ENCODE measurements around the gene TENM3. TPM values are rescaled to one million over a fixed set of nuclear protein-coding genes. Genes with fewer than 3 reads are reported as not detected.

Gene TENM3
- total RNA-seq, 1 experiment from 2014 or later, result 0.87 TPM

- BruUV-seq (replicated peaks), result no TSS peak
- no peak for ATAC-seq
- no peaks in the 10 kb centered on the region for H3K36me3 ChIP-seq (ENCODE audit: low read depth, low read length)
- no peak overlapping the region for H3K4me3 ChIP-seq (ENCODE audit: low read length)
- no peaks in the 10 kb centered on the region for H4K20me1 ChIP-seq (ENCODE audit: low read length)
- no peaks in the 10 kb centered on the region for H3K4me1 ChIP-seq (ENCODE audit: insufficient read depth, low read length)
- no peaks in the 10 kb centered on the region for H3K9me3 ChIP-seq (ENCODE audit: low read length)
- ChIA-PET POLR2A (ENCODE audit: unreplicated experiment) (no interaction called here), CTCF (no interaction called here)
- H2AFZ ChIP-seq (ENCODE audit: low read length), result no peak overlapping the region
- TF ChIP-seq, protein P1, sequence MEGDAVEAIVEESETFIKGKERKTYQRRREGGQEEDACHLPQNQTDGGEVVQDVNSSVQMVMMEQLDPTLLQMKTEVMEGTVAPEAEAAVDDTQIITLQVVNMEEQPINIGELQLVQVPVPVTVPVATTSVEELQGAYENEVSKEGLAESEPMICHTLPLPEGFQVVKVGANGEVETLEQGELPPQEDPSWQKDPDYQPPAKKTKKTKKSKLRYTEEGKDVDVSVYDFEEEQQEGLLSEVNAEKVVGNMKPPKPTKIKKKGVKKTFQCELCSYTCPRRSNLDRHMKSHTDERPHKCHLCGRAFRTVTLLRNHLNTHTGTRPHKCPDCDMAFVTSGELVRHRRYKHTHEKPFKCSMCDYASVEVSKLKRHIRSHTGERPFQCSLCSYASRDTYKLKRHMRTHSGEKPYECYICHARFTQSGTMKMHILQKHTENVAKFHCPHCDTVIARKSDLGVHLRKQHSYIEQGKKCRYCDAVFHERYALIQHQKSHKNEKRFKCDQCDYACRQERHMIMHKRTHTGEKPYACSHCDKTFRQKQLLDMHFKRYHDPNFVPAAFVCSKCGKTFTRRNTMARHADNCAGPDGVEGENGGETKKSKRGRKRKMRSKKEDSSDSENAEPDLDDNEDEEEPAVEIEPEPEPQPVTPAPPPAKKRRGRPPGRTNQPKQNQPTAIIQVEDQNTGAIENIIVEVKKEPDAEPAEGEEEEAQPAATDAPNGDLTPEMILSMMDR (conservative IDR thresholded peaks at IDR 0.05; ENCODE audit: low read depth, low read length), result no peak
- no peak for TF ChIP-seq EZH2phosphoT487 (IDR thresholded peaks at IDR 0.05; ENCODE audit: borderline replicate concordance, low read length)
- no peak for TF ChIP-seq EZH2 (IDR thresholded peaks at IDR 0.05; ENCODE audit: low read length, unreplicated experiment)
- DNase-seq, result no peak
- H3K27ac ChIP-seq (ENCODE audit: low read length), result no peak overlapping the region
- no peaks in the 10 kb centered on the region for H3K9me2 ChIP-seq (replicated peaks; ENCODE audit: low read length)
- intact Hi-C loops (cut with micrococcal nuclease), result no loop called here
- no peaks in the 10 kb centered on the region for H3F3A ChIP-seq (ENCODE audit: low read length, unreplicated experiment)
- no peak overlapping the region for H3K9ac ChIP-seq (ENCODE audit: low read length)
- H3K4me2 ChIP-seq (ENCODE audit: low read length), result no peak overlapping the region
- no peaks in the 10 kb centered on the region for H3K27me3 ChIP-seq (ENCODE audit: low read length)
- H3K79me2 ChIP-seq (ENCODE audit: low read length), result no peaks in the 10 kb centered on the region
Observed at GRCh38 chr4:182616476-182616875, 373.3 kb downstream of the TENM3 start.

GRCh38 chr4:182619660-182620059 lies 376.5 kb downstream of the TENM3 start:
- no TSS peak for BruUV-seq (replicated peaks)
- H3K36me3 ChIP-seq (ENCODE audit: low read depth, low read length), result no peaks in the 10 kb centered on the region
- DNase-seq (no peak), ATAC-seq (no peak)
- H3K4me3 ChIP-seq (ENCODE audit: low read length), result no peak overlapping the region
- intact Hi-C loops (cut with micrococcal nuclease), result no loop called here
- CTCF ChIA-PET, result no interaction called here
- H3K9ac ChIP-seq (ENCODE audit: low read length), result no peak overlapping the region
- H3K9me2 ChIP-seq (replicated peaks; ENCODE audit: low read length), result no peaks in the 10 kb centered on the region
- no peak overlapping the region for H3K27ac ChIP-seq (ENCODE audit: low read length)
- no peaks in the 10 kb centered on the region for H3K4me1 ChIP-seq (ENCODE audit: insufficient read depth, low read length)
- no peak overlapping the region for H2AFZ ChIP-seq (ENCODE audit: low read length)
- no peaks in the 10 kb centered on the region for H4K20me1 ChIP-seq (ENCODE audit: low read length)
- H3K4me2 ChIP-seq (ENCODE audit: low read length), result no peak overlapping the region
- H3K27me3 ChIP-seq (ENCODE audit: low read length), result no peaks in the 10 kb centered on the region
- H3F3A ChIP-seq (ENCODE audit: low read length, unreplicated experiment), result no peaks in the 10 kb centered on the region
- POLR2A ChIA-PET (ENCODE audit: unreplicated experiment), result no interaction called here
- no peaks in the 10 kb centered on the region for H3K79me2 ChIP-seq (ENCODE audit: low read length)
- no peak for TF ChIP-seq EZH2 (IDR thresholded peaks at IDR 0.05; ENCODE audit: low read length, unreplicated experiment)
- TF ChIP-seq, protein P1 (conservative IDR thresholded peaks at IDR 0.05; ENCODE audit: low read depth, low read length), result no peak
- TF ChIP-seq EZH2phosphoT487 (IDR thresholded peaks at IDR 0.05; ENCODE audit: borderline replicate concordance, low read length), result no peak
- no peaks in the 10 kb centered on the region for H3K9me3 ChIP-seq (ENCODE audit: low read length)

GRCh38 chr4:182620111-182620980 lies 377.1 kb downstream of the TENM3 start:
- H3K4me2 ChIP-seq (ENCODE audit: low read length), result no peak overlapping the region

More at GRCh38 chr4:182620111-182620980, 377.1 kb downstream of the TENM3 start:
- no TSS peak for BruUV-seq (replicated peaks)
- H3K4me1 ChIP-seq (ENCODE audit: insufficient read depth, low read length), result no peaks in the 10 kb centered on the region
- H3K9me2 ChIP-seq (replicated peaks; ENCODE audit: low read length), result no peaks in the 10 kb centered on the region
- no peaks in the 10 kb centered on the region for H3F3A ChIP-seq (ENCODE audit: low read length, unreplicated experiment)
- POLR2A ChIA-PET (ENCODE audit: unreplicated experiment), result no interaction called here
- no peaks in the 10 kb centered on the region for H3K27me3 ChIP-seq (ENCODE audit: low read length)
- no peak overlapping the region for H3K27ac ChIP-seq (ENCODE audit: low read length)
- no peak overlapping the region for H3K4me3 ChIP-seq (ENCODE audit: low read length)
- no peaks in the 10 kb centered on the region for H4K20me1 ChIP-seq (ENCODE audit: low read length)
- no peaks in the 10 kb centered on the region for H3K9me3 ChIP-seq (ENCODE audit: low read length)
- DNase-seq (no peak), ATAC-seq (no peak)
- intact Hi-C loops (cut with micrococcal nuclease), result no loop called here
- no peak overlapping the region for H2AFZ ChIP-seq (ENCODE audit: low read length)
- H3K9ac ChIP-seq (ENCODE audit: low read length), result no peak overlapping the region
- no peak for TF ChIP-seq EZH2 (IDR thresholded peaks at IDR 0.05; ENCODE audit: low read length, unreplicated experiment)
- TF ChIP-seq, protein P1 (conservative IDR thresholded peaks at IDR 0.05; ENCODE audit: low read depth, low read length), result no peak
- TF ChIP-seq EZH2phosphoT487 (IDR thresholded peaks at IDR 0.05; ENCODE audit: borderline replicate concordance, low read length), result no peak
- no peaks in the 10 kb centered on the region for H3K36me3 ChIP-seq (ENCODE audit: low read depth, low read length)
- CTCF ChIA-PET, result no interaction called here
- no peaks in the 10 kb centered on the region for H3K79me2 ChIP-seq (ENCODE audit: low read length)
